ENCODE data around the gene PDK3. TPM values are rescaled to one million over a fixed set of nuclear protein-coding genes. Genes with fewer than 3 reads are reported as not detected.

PDK3 gene
- total and polyA plus RNA-seq, 11 donors, result 2.4 to 20.3 (median 14.6) TPM

- Histone ChIP-seq H3K27ac (no peak overlapping the region), H3K9me3 (no peaks in the 10 kb centered on the region), H3K27me3 (peaks cover 0 to 6% (median 0%) of the 10 kb centered on the region in 9 donors), H3K36me3 (no peaks in the 10 kb centered on the region), H3K4me1 (peaks cover 0 to 4% (median 0%) of the 10 kb centered on the region in 12 donors), H3K4me3 (no peak overlapping the region)
- intact Hi-C loops (cut with DNase I), result no loop called here
- DNase-seq (no peak), ATAC-seq (no peak)
- WGBS, 4 donors, result 80 to 97% (median 89%) methylated on average over 1 of the region's 1 CpG
- TF ChIP-seq CTCF (IDR thresholded peaks at IDR 0.05) (no peak), POLR2A (IDR thresholded peaks at IDR 0.05) (no peak)
Measured at GRCh38 chrX:24547961-24548360, 82.9 kb downstream of the PDK3 start.

GRCh38 chrX:24550166-24550565 lies 85.1 kb downstream of the PDK3 start:
- no peak for TF ChIP-seq CTCF (IDR thresholded peaks at IDR 0.05)
- TF ChIP-seq POLR2A (IDR thresholded peaks at IDR 0.05), result no peak
- H3K36me3 ChIP-seq, result no peaks in the 10 kb centered on the region
- no peaks in the 10 kb centered on the region for H3K9me3 ChIP-seq
- H3K4me3 ChIP-seq, result no peak overlapping the region
- intact Hi-C loops (cut with DNase I), result no loop called here
- H3K27me3 ChIP-seq, result peaks cover 0 to 6% (median 0%) of the 10 kb centered on the region in 9 donors
- DNase-seq, result no peak
- 70 to 91% (median 89%) methylated on average over 5 of the region's 5 CpGs for WGBS, 4 donors
- H3K4me1 ChIP-seq, result peaks cover 0 to 2% (median 0%) of the 10 kb centered on the region in 12 donors
- no peak for ATAC-seq
- no peak overlapping the region for H3K27ac ChIP-seq

- H3K36me3 ChIP-seq, result no peaks in the 10 kb centered on the region
- peaks cover 0 to 2% (median 0%) of the 10 kb centered on the region in 12 donors for H3K4me1 ChIP-seq
- intact Hi-C loops (cut with DNase I), result no loop called here
- ATAC-seq, result no peak
- no peaks in the 10 kb centered on the region for H3K9me3 ChIP-seq
- TF ChIP-seq CTCF (IDR thresholded peaks at IDR 0.05) (no peak), POLR2A (IDR thresholded peaks at IDR 0.05) (no peak)
- H3K4me3 ChIP-seq, result no peak overlapping the region
- WGBS, 4 donors, result 50 to 64% (median 53%) methylated on average over 4 of the region's 4 CpGs
- no peak overlapping the region for H3K27ac ChIP-seq
- DNase-seq, result no peak
- H3K27me3 ChIP-seq, result peaks cover 0 to 6% (median 0%) of the 10 kb centered on the region in 9 donors
Measured at GRCh38 chrX:24553011-24553410, 87.9 kb downstream of the PDK3 start.

- no peaks in the 10 kb centered on the region for H3K36me3 ChIP-seq
- 55 to 75% (median 65%) methylated on average over 5 of the region's 5 CpGs for WGBS, 4 donors
- H3K27me3 ChIP-seq, result no peaks in the 10 kb centered on the region
- H3K27ac ChIP-seq, result no peak overlapping the region
- no peaks in the 10 kb centered on the region for H3K9me3 ChIP-seq
- intact Hi-C loops (cut with DNase I), result loop anchor here in 1 of 10 donors (10.0 kb wide), 1 partner anchor 166 kb away; no protein-coding TSS in a partner anchor
- no peak for TF ChIP-seq POLR2A (IDR thresholded peaks at IDR 0.05)
- TF ChIP-seq CTCF (IDR thresholded peaks at IDR 0.05), result peak in 8 of 12 donors; percentile 5 to 32 (median 20)
- DNase-seq (no peak), ATAC-seq (no peak)
- H3K4me1 ChIP-seq, result no peaks in the 10 kb centered on the region
- H3K4me3 ChIP-seq, result no peak overlapping the region
Measured at GRCh38 chrX:24561121-24561520, 96.0 kb downstream of the PDK3 start.
